Panc1 (cell line): ENCODE measurements around the gene CERS1.

ENCODE experiments used
- CTCF ChIP-seq: fragments of 450-650 bp; IDR thresholded peaks from 2 replicates; pipeline ENCODE4 v1.5.1; 2017; ENCODE audit warnings: mild to moderate bottlenecking
- POLR2AphosphoS5 ChIP-seq: IDR thresholded peaks from 2 replicates; pipeline ENCODE4 v1.6.1; 2012; ENCODE audit warnings: mild to moderate bottlenecking, low read depth, low read length, moderate library complexity

- TF ChIP-seq POLR2AphosphoS5 (no peak), CTCF (no peak)
Measured at GRCh38 chr19:18910010-18910409, 14.1 kb upstream of the CERS1 start.
